CD8-positive, alpha-beta memory T cell (primary cell): Measurements from ENCODE around the gene SHB. TPM values are rescaled to one million over a fixed set of nuclear protein-coding genes. Genes with fewer than 3 reads are reported as not detected.
"Not testable (repeated sequence)": the region's sequence is repeated elsewhere in the genome, so short reads cannot be mapped to it uniquely, and the experiment has no call there.

Source experiments
- CTCF ChIA-PET: fragments of 350-600 bp; sonication (Branson Sonifier 250); formaldehyde crosslinking; loops from one replicate; lab custom pipeline; 2021; ENCODE audit warnings: antibody characterized with exemption; lab: Charles Lee
- POLR2A ChIA-PET: fragments of 350-600 bp; sonication (Branson Sonifier 250); formaldehyde crosslinking; loops from one replicate; lab custom pipeline; 2021; ENCODE audit warnings: antibody characterized with exemption; lab: Charles Lee
- DNase-seq, 5 donors: peaks; one replicate each; pipeline versions ENCODE4 v3.0.0 to v3.0.0-alpha.2; 2020 to 2022; ENCODE audit warnings: mixed read lengths in 1 of 5
- H3K27ac ChIP-seq: one replicate; pipeline ENCODE4 v1.7.0; 2013; ENCODE audit warnings: low read depth, mild to moderate bottlenecking, low read length, moderate library complexity
- H3K27me3 ChIP-seq: 2 replicates; pipeline ENCODE4 v1.7.0; 2013; ENCODE audit warnings: low read length, mild to moderate bottlenecking; ENCODE audit not compliant: insufficient read depth, poor library complexity, severe bottlenecking
- H3K36me3 ChIP-seq: 2 replicates; pipeline ENCODE4 v1.7.0; 2013; ENCODE audit warnings: mild to moderate bottlenecking, low read length, moderate library complexity; ENCODE audit not compliant: insufficient read depth
- H3K4me1 ChIP-seq: 2 replicates; pipeline ENCODE4 v1.7.0; 2013; ENCODE audit warnings: mild to moderate bottlenecking, low read length, moderate library complexity; ENCODE audit not compliant: insufficient read depth
- H3K4me3 ChIP-seq: 2 replicates; pipeline ENCODE4 v1.7.0; 2013; ENCODE audit warnings: mild to moderate bottlenecking, low read length
- H3K9me3 ChIP-seq: 2 replicates; pipeline ENCODE4 v1.7.0; 2013; ENCODE audit warnings: mild to moderate bottlenecking, low read length
- H3K27ac Mint-ChIP-seq, 8 donors: one replicate each; pipeline ENCODE4 v1.8.0; 2020 to 2021; ENCODE audit warnings: mixed read lengths in 8 of 8, mild to moderate bottlenecking in 6 of 8, inconsistent platforms in 3 of 8, moderate library complexity in 3 of 8
- H3K27me3 Mint-ChIP-seq, 2 donors: one replicate each; pipeline ENCODE4 v1.8.0; 2020 to 2021; ENCODE audit warnings: mixed read lengths in 2 of 2, mild to moderate bottlenecking in 1 of 2, moderate library complexity in 1 of 2
- H3K36me3 Mint-ChIP-seq, 3 donors: one replicate each; pipeline ENCODE4 v1.8.0; 2020 to 2021; ENCODE audit warnings: mixed read lengths in 3 of 3, inconsistent platforms in 1 of 3, mild to moderate bottlenecking in 1 of 3
- H3K4me1 Mint-ChIP-seq, 3 donors: one replicate each; pipeline ENCODE4 v1.8.0; 2020 to 2021; ENCODE audit warnings: mixed read lengths in 3 of 3, inconsistent platforms in 1 of 3, mild to moderate bottlenecking in 1 of 3
- H3K4me3 Mint-ChIP-seq, 7 donors: one replicate each; pipeline ENCODE4 v1.8.0; 2020 to 2021; ENCODE audit warnings: mixed read lengths in 7 of 7, mild to moderate bottlenecking in 6 of 7, moderate library complexity in 4 of 7, inconsistent platforms in 2 of 7
- H3K9me3 Mint-ChIP-seq, 5 donors: one replicate each; pipeline ENCODE4 v1.8.0; 2020 to 2022; ENCODE audit warnings: mixed read lengths in 5 of 5, mild to moderate bottlenecking in 3 of 5, moderate library complexity in 2 of 5, inconsistent platforms in 1 of 5
- polyA plus RNA-seq: library from polyadenylated mRNA; unstranded; fragments of 300-500 nt; fragmentation: Illumina TruSeq; gene quantifications from one replicate; pipeline ENCODE4 v1.2.3, GENCODE V29; 2021
- total RNA-seq, 2 experiments: library from RNA; stranded (reverse); gene quantifications; one replicate each; pipeline ENCODE4 v1.2.3, GENCODE V29; 2021

The SHB gene
- total and polyA plus RNA-seq, 3 experiments from 2014 or later = 0.64 to 1.8 (median 1.8) TPM

GRCh38 chr9:37914701-37915358 is 154.2 kb downstream of the SHB start:
- H3K27me3 ChIP-seq = no peaks in the 10 kb centered on the region
- H3K4me1 ChIP-seq = no peaks in the 10 kb centered on the region
- H3K27ac ChIP-seq = no peak overlapping the region
- Mint-ChIP-seq H3K4me1 (peaks cover 0 to 3% (median 0%) of the 10 kb centered on the region in 3 donors), H3K4me3 (no peak overlapping the region), H3K9me3 (no peaks in the 10 kb centered on the region), H3K27ac (no peak overlapping the region), H3K27me3 (peaks cover 3 to 4% of the 10 kb centered on the region in 2 donors), H3K36me3 (no peaks in the 10 kb centered on the region)
- CTCF ChIA-PET = interaction anchor here (1.1 to 3.0 kb wide), 9 partner anchors 8 to 520 kb away, joined by 3 to 28 read pairs (median 5); no protein-coding TSS in a partner anchor
- no peak overlapping the region for H3K4me3 ChIP-seq
- H3K36me3 ChIP-seq = no peaks in the 10 kb centered on the region
- DNase-seq = peak in 1 of 5 donors; percentile 21
- POLR2A ChIA-PET = no interaction called here
- H3K9me3 ChIP-seq = no peaks in the 10 kb centered on the region

GRCh38 chr9:37914154-37914551 is 154.9 kb downstream of the SHB start:
- Histone ChIP-seq H3K4me3 (no peak overlapping the region), H3K9me3 (no peaks in the 10 kb centered on the region), H3K36me3 (no peaks in the 10 kb centered on the region), H3K27me3 (no peaks in the 10 kb centered on the region), H3K27ac (no peak overlapping the region), H3K4me1 (no peaks in the 10 kb centered on the region)
- Mint-ChIP-seq H3K4me1 (peaks cover 0 to 3% (median 0%) of the 10 kb centered on the region in 3 donors), H3K27me3 (peaks cover 2 to 4% of the 10 kb centered on the region in 2 donors), H3K9me3 (no peaks in the 10 kb centered on the region), H3K4me3 (no peak overlapping the region), H3K27ac (no peak overlapping the region), H3K36me3 (no peaks in the 10 kb centered on the region)
- ChIA-PET POLR2A (interaction anchor here (1.0 kb wide), 1 partner anchor 11 kb away, joined by 3 read pairs; no protein-coding TSS in a partner anchor), CTCF (interaction anchor here (0.7 to 3.0 kb wide), 21 partner anchors 8 to 521 kb away, joined by 3 to 28 read pairs (median 4); no protein-coding TSS in a partner anchor)
- DNase-seq = no peak

- Mint-ChIP-seq H3K9me3 (no peaks in the 10 kb centered on the region), H3K27ac (no peak overlapping the region), H3K4me1 (peaks cover 0 to 3% (median 0%) of the 10 kb centered on the region in 3 donors), H3K27me3 (peaks cover 2 to 4% of the 10 kb centered on the region in 2 donors), H3K36me3 (no peaks in the 10 kb centered on the region), H3K4me3 (no peak overlapping the region)
- H3K36me3 ChIP-seq = no peaks in the 10 kb centered on the region
- no peak overlapping the region for H3K27ac ChIP-seq
- ChIA-PET CTCF (interaction anchor here (0.7 to 3.0 kb wide), 20 partner anchors 9 to 521 kb away, joined by 3 to 28 read pairs (median 4); no protein-coding TSS in a partner anchor), POLR2A (interaction anchor here (1.0 kb wide), 1 partner anchor 10 kb away, joined by 3 read pairs; no protein-coding TSS in a partner anchor)
- H3K4me3 ChIP-seq = no peak overlapping the region
- H3K27me3 ChIP-seq = no peaks in the 10 kb centered on the region
- DNase-seq = peak; percentile 57 to 83 (median 65)
- no peaks in the 10 kb centered on the region for H3K4me1 ChIP-seq
- H3K9me3 ChIP-seq = no peaks in the 10 kb centered on the region
Measured at GRCh38 chr9:37913480-37914153, 155.4 kb downstream of the SHB start.

GRCh38 chr9:37911271-37911681 is 157.8 kb downstream of the SHB start:
- peak in 1 of 5 donors; percentile 21 for DNase-seq
- Mint-ChIP-seq H3K4me1 (peaks cover 0 to 3% (median 0%) of the 10 kb centered on the region in 3 donors), H3K27me3 (peaks cover 2 to 4% of the 10 kb centered on the region in 2 donors), H3K36me3 (no peaks in the 10 kb centered on the region), H3K27ac (no peak overlapping the region), H3K4me3 (no peak overlapping the region), H3K9me3 (no peaks in the 10 kb centered on the region)
- Histone ChIP-seq H3K27me3 (no peaks in the 10 kb centered on the region), H3K9me3 (no peaks in the 10 kb centered on the region), H3K36me3 (no peaks in the 10 kb centered on the region), H3K4me3 (no peak overlapping the region), H3K4me1 (no peaks in the 10 kb centered on the region), H3K27ac (no peak overlapping the region)
- CTCF ChIA-PET = interaction anchor here (1.5 to 1.7 kb wide), 2 partner anchors 8 to 177 kb away, joined by 6 to 9 read pairs; partner anchors contain the start of gene SLC25A51
- POLR2A ChIA-PET = no interaction called here

GRCh38 chr9:37910271-37910670 is 158.8 kb downstream of the SHB start:
- CTCF ChIA-PET = no interaction called here
- Histone ChIP-seq H3K4me1 (peaks cover 2% of the 10 kb centered on the region), H3K4me3 (no peak overlapping the region), H3K27me3 (no peaks in the 10 kb centered on the region), H3K27ac (no peak overlapping the region), H3K36me3 (no peaks in the 10 kb centered on the region), H3K9me3 (no peaks in the 10 kb centered on the region)
- POLR2A ChIA-PET = no interaction called here
- Mint-ChIP-seq H3K36me3 (no peaks in the 10 kb centered on the region), H3K4me3 (no peak overlapping the region), H3K27me3 (peaks cover 0 to 4% of the 10 kb centered on the region in 2 donors), H3K4me1 (peaks cover 1 to 10% (median 2%) of the 10 kb centered on the region in 3 donors), H3K27ac (no peak overlapping the region), H3K9me3 (no peaks in the 10 kb centered on the region)
- peak in 1 of 5 donors; percentile 8 for DNase-seq

GRCh38 chr9:37909836-37910235 is 159.2 kb downstream of the SHB start:
- POLR2A ChIA-PET, H3K4me3 ChIP-seq, DNase-seq, H3K27ac Mint-ChIP-seq, H3K36me3 ChIP-seq, H3K9me3 Mint-ChIP-seq, H3K36me3 Mint-ChIP-seq, H3K27ac ChIP-seq, H3K27me3 Mint-ChIP-seq, H3K4me3 Mint-ChIP-seq, H3K9me3 ChIP-seq, CTCF ChIA-PET, H3K4me1 ChIP-seq, H3K27me3 ChIP-seq: not testable (repeated sequence)
- H3K4me1 Mint-ChIP-seq = peaks cover 2 to 14% (median 7%) of the 10 kb centered on the region in 3 donors

- H3K9me3 Mint-ChIP-seq = no peaks in the 10 kb centered on the region
- H3K27ac Mint-ChIP-seq = peak overlapping the region in 1 of 8 donors; percentile 17
- peaks cover 2 to 4% of the 10 kb centered on the region in 2 donors for H3K27me3 Mint-ChIP-seq
- DNase-seq = no peak
- H3K4me1 ChIP-seq = peaks cover 11% of the 10 kb centered on the region
- no peak overlapping the region for H3K27ac ChIP-seq
- no peaks in the 10 kb centered on the region for H3K27me3 ChIP-seq
- no peaks in the 10 kb centered on the region for H3K36me3 Mint-ChIP-seq
- no peaks in the 10 kb centered on the region for H3K9me3 ChIP-seq
- H3K4me3 Mint-ChIP-seq = no peak overlapping the region
- ChIA-PET CTCF (no interaction called here), POLR2A (no interaction called here)
- no peaks in the 10 kb centered on the region for H3K36me3 ChIP-seq
- H3K4me3 ChIP-seq = no peak overlapping the region
- H3K4me1 Mint-ChIP-seq = peaks cover 6 to 20% (median 12%) of the 10 kb centered on the region in 3 donors
Measured at GRCh38 chr9:37909326-37909725, 159.7 kb downstream of the SHB start.

GRCh38 chr9:37908698-37909186 is 160.3 kb downstream of the SHB start:
- Mint-ChIP-seq H3K27ac (peak overlapping the region in 1 of 8 donors; percentile 17), H3K4me3 (no peak overlapping the region), H3K36me3 (peaks cover 0 to 2% (median 0%) of the 10 kb centered on the region in 3 donors), H3K9me3 (no peaks in the 10 kb centered on the region), H3K4me1 (peaks cover 9 to 21% (median 14%) of the 10 kb centered on the region in 3 donors), H3K27me3 (peaks cover 4 to 5% of the 10 kb centered on the region in 2 donors)
- Histone ChIP-seq H3K36me3 (no peaks in the 10 kb centered on the region), H3K4me3 (no peak overlapping the region), H3K27ac (no peak overlapping the region), H3K9me3 (no peaks in the 10 kb centered on the region), H3K4me1 (peaks cover 12% of the 10 kb centered on the region), H3K27me3 (no peaks in the 10 kb centered on the region)
- no peak for DNase-seq
- ChIA-PET POLR2A (no interaction called here), CTCF (no interaction called here)
